GM18873 (cell line): ENCODE measurements around the gene LYRM4.
"Not testable (repeated sequence)": the region's sequence is repeated elsewhere in the genome, so short reads cannot be mapped to it uniquely, and the experiment has no call there.

Experiments used
- ATAC-seq: cut with Tn5 transposase; IDR thresholded peaks from one replicate; pipeline ENCODE4 v1.9.1; 2021; ENCODE audit warnings: mild to moderate bottlenecking, moderate library complexity, moderate number of reproducible peaks; ENCODE audit not compliant: unreplicated experiment, low FRiP score

LYRM4 gene

DNA sequence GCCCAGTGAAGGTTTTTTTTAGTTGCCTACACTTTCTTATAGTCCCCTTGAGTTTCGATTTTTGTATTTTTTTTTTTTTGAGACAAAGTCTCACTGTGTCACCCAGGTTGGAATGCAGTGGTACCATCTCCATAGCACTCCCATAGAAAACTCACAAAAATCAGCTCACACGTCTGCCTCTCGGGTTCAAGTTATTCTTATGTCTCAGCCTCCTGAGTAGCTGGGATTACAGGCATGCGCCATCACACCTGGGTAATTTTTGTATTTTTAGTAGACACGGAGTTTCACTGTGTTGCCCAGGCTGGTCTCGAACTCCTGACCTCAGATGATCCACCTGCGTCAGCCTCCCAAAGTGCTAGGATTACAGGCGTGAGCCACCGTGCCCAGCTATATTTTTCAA, 200.3 kb downstream of the LYRM4 start:
- ATAC-seq, result not testable (repeated sequence)

DNA sequence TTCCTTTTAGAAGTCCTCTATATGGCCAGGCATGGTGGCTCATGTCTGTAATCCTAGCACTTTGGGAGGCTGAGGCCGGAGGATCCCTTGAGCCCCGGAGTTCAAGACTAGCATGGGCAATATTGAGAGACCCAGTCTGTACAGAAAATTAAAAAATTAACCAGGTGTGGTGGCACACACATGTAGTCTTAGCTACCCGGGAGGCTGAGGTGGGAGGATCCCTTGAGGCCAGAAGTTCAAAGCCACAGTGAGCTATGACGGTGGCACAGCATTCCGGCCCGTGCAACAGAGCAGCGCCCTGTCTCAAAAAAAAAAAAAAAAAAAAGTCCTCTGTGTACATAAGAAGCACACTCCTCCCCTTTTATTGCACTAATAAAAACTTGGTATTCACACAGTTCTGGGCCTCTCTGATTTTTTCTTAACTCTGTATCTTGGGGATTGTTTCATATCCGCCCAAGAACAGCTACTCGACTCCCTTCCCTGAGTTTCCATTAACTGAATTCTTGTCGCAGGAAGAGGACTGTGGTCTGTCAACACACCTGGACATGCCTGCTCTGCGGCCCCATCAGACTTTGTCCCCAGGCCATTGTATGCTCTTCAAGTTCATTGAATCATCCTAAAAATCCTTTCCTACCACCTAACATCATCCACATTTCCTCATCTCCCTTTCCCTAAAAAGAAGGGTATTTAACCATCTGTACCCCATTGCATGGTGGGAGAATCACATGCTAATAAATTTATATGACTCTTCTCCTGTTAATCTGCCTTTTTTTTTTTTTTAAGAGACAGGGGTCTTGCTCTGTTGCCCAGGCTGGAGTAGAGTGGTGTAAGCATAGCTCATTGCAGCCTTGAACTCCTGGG, 201.5 kb downstream of the LYRM4 start:
- no peak for ATAC-seq
